HCT116 (cell line): ENCODE data around the gene SPATA16. TPM values are rescaled to one million over a fixed set of nuclear protein-coding genes. Genes with fewer than 3 reads are reported as not detected.

Experiments used
- ATAC-seq: fragments of 200-7000 bp; cut with Tn5 transposase; 2 replicates; pipeline ENCODE4 v1.9.1; 2020; ENCODE audit warnings: mild to moderate bottlenecking, moderate library complexity
- BruUV-seq: library from RNA; stranded (reverse); fragments of 400-500 nt; replicated peaks from 2 replicates; lab custom pipeline; 2021; lab: Mats Ljungman, UMichigan
- CTCF ChIA-PET: fragments of 300-600 bp; sonication (Branson Sonifier 250); formaldehyde crosslinking; loops from one replicate; lab custom pipeline; 2021; ENCODE audit warnings: antibody characterized with exemption; lab: Charles Lee
- POLR2A ChIA-PET: fragments of 300-600, 350-600 bp; sonication (Branson Sonifier 250); formaldehyde crosslinking; loops from one replicate; lab custom pipeline; 2021; ENCODE audit warnings: antibody characterized with exemption; lab: Charles Lee
- RAD21 ChIA-PET, 2 experiments: fragments of 300-600 bp; sonication (Branson Sonifier 250); formaldehyde crosslinking; loops; one replicate each; lab custom pipeline; 2023; ENCODE audit warnings: low total read pairs in 2 of 2; ENCODE audit not compliant: uncharacterized antibody in 2 of 2, unreplicated experiment in 2 of 2, low non-redundant PET in 1 of 2; lab: Charles Lee
- DNase-seq: peaks from one replicate; pipeline ENCODE4 v3.0.0-alpha.2; 2010; ENCODE audit warnings: low read depth, low spot score
- H2AFZ ChIP-seq: fragments of 200-600 bp; shearing (Covaris generic), sonication (generic); 2 replicates; pipeline ENCODE4 v1.6.1; 2017; ENCODE audit warnings: low read depth, mixed run types, mixed read lengths, antibody characterized with exemption, low read length; ENCODE audit not compliant: poor library complexity, severe bottlenecking
- H3K27ac ChIP-seq: 2 replicates; pipeline ENCODE4 v1.5.1; 2012; ENCODE audit warnings: low read depth, low read length
- H3K27me3 ChIP-seq: fragments of 200-600 bp; sonication (generic); 2 replicates; pipeline ENCODE4 v1.6.1; 2016; ENCODE audit warnings: mixed run types, low read length, mixed read lengths; ENCODE audit not compliant: insufficient read depth
- H3K36me3 ChIP-seq, 2 experiments: fragments of 200-500 bp in 1 of 2; fragments of 200-600 bp in 1 of 2; sonication (Bioruptor generic) in 1 of 2; sonication (generic) in 1 of 2; 2 replicates each; pipeline versions ENCODE4 v1.5.1 to v1.6.1; 2014 to 2016; ENCODE audit warnings: low read length in 2 of 2, inconsistent platforms in 1 of 2, mixed read lengths in 1 of 2, mixed run types in 1 of 2; ENCODE audit not compliant: insufficient read depth in 2 of 2, control insufficient read depth in 1 of 2
- H3K4me1 ChIP-seq, 2 experiments: fragments of 200-600 bp in 1 of 2; sonication (generic) in 1 of 2; 2 replicates each; pipeline versions ENCODE4 v1.5.1 to v1.6.1; 2012 to 2017; ENCODE audit warnings: low read length in 2 of 2, inconsistent platforms in 1 of 2, mild to moderate bottlenecking in 1 of 2, mixed read lengths in 1 of 2, mixed run types in 1 of 2, moderate library complexity in 1 of 2; ENCODE audit not compliant: insufficient read depth in 2 of 2, control insufficient read depth in 1 of 2
- H3K4me2 ChIP-seq: fragments of 200-600 bp; sonication (generic); 2 replicates; pipeline ENCODE4 v1.6.1; 2017; ENCODE audit warnings: mixed run types, low read length, mixed read lengths
- H3K4me3 ChIP-seq, 2 experiments: fragments of 200-600 bp in 1 of 2; sonication (generic) in 1 of 2; replicated peaks in 1 of 2; 2 replicates each; pipeline ENCODE4 v1.5.1; 2011 to 2016; ENCODE audit warnings: low read length in 2 of 2, control low read depth in 1 of 2, low read depth in 1 of 2, mild to moderate bottlenecking in 1 of 2, mixed read lengths in 1 of 2, mixed run types in 1 of 2
- H3K79me2 ChIP-seq: fragments of 200-600 bp; sonication (generic); 2 replicates; pipeline ENCODE4 v1.6.1; 2017; ENCODE audit warnings: mild to moderate bottlenecking, mixed run types, low read length, moderate library complexity, mixed read lengths; ENCODE audit not compliant: insufficient read depth
- H3K9ac ChIP-seq: fragments of 200-600 bp; sonication (generic); 2 replicates; pipeline ENCODE4 v1.6.1; 2016; ENCODE audit warnings: low read length, mixed read lengths
- H3K9me2 ChIP-seq: fragments of 200-600 bp; sonication (generic), shearing (Covaris generic); 2 replicates; pipeline ENCODE4 v1.6.1; 2017; ENCODE audit warnings: mixed run types, mild to moderate bottlenecking, moderate library complexity; ENCODE audit not compliant: insufficient read depth
- H3K9me3 ChIP-seq, 2 experiments: fragments of 200-500 bp in 1 of 2; fragments of 200-600 bp in 1 of 2; sonication (Bioruptor generic) in 1 of 2; sonication (generic) in 1 of 2; 2 replicates each; pipeline ENCODE4 v1.6.1; 2014 to 2017; ENCODE audit warnings: low read length in 2 of 2, mixed read lengths in 2 of 2, inconsistent platforms in 1 of 2, low read depth in 1 of 2, mild to moderate bottlenecking in 1 of 2, mixed run types in 1 of 2, moderate library complexity in 1 of 2; ENCODE audit not compliant: control insufficient read depth in 1 of 2, insufficient read depth in 1 of 2
- H4K20me1 ChIP-seq: fragments of 200-600 bp; sonication (generic), shearing (Covaris generic); 2 replicates; pipeline ENCODE4 v1.6.1; 2017; ENCODE audit warnings: mixed run types, mild to moderate bottlenecking, moderate library complexity; ENCODE audit not compliant: insufficient read depth
- ATF3 ChIP-seq: IDR thresholded peaks from 2 replicates; pipeline ENCODE4 v1.6.1; 2012
- CBX3 ChIP-seq: IDR thresholded peaks from 2 replicates; pipeline ENCODE4 v1.6.1; 2012; ENCODE audit warnings: low read depth
- CEBPB ChIP-seq: IDR thresholded peaks from 2 replicates; pipeline ENCODE4 v1.6.1; 2012; ENCODE audit warnings: low read depth
- CTCF ChIP-seq, 3 experiments: fragments of 200-600 bp in 1 of 3; sonication (generic) in 1 of 3; IDR thresholded peaks in 2 of 3; conservative IDR thresholded peaks in 1 of 3; 2 replicates each; pipeline ENCODE4 v1.5.1; 2012 to 2017; ENCODE audit warnings: low read depth in 2 of 3, low read length in 2 of 3, antibody characterized with exemption in 1 of 3, borderline replicate concordance in 1 of 3, control low read depth in 1 of 3, mild to moderate bottlenecking in 1 of 3, mixed read lengths in 1 of 3, mixed run types in 1 of 3, moderate library complexity in 1 of 3; ENCODE audit not compliant: insufficient read depth in 1 of 3
- ELF1 ChIP-seq: IDR thresholded peaks from 2 replicates; pipeline ENCODE4 v1.6.1; 2012; ENCODE audit warnings: low read depth, borderline replicate concordance
- EZH2 ChIP-seq: fragments of 200-600 bp; sonication (generic); IDR thresholded peaks from 2 replicates; pipeline ENCODE4 v1.6.1; 2017; ENCODE audit warnings: antibody characterized with exemption, mixed run types
- EZH2phosphoT487 ChIP-seq: fragments of 200-600 bp; IDR thresholded peaks from 2 replicates; pipeline ENCODE4 v1.6.1; 2018; ENCODE audit warnings: antibody characterized with exemption, borderline replicate concordance
- FOSL1 ChIP-seq: IDR thresholded peaks from 2 replicates; pipeline ENCODE4 v1.6.1; 2012; ENCODE audit warnings: low read depth
- JUND ChIP-seq: IDR thresholded peaks from 2 replicates; pipeline ENCODE4 v1.6.1; 2012
- MAX ChIP-seq: IDR thresholded peaks from 2 replicates; pipeline ENCODE4 v1.6.1; 2012
- POLR2AphosphoS5 ChIP-seq: IDR thresholded peaks from 2 replicates; pipeline ENCODE4 v1.6.1; 2011; ENCODE audit warnings: mild to moderate bottlenecking, low read depth, low read length, moderate library complexity
- REST ChIP-seq: IDR thresholded peaks from 2 replicates; pipeline ENCODE4 v1.6.1; 2012; ENCODE audit warnings: low read depth
- SIN3A ChIP-seq: IDR thresholded peaks from 2 replicates; pipeline ENCODE4 v1.6.1; 2012; ENCODE audit warnings: low read depth
- SRF ChIP-seq: IDR thresholded peaks from 2 replicates; pipeline ENCODE4 v1.6.1; 2012; ENCODE audit warnings: low read depth
- TCF7L2 ChIP-seq: IDR thresholded peaks from 2 replicates; pipeline ENCODE4 v1.7.0; 2011; ENCODE audit warnings: borderline replicate concordance, inconsistent platforms; ENCODE audit not compliant: insufficient read depth, insufficient read length; ENCODE audit errors: extremely low read depth
- ZFX ChIP-seq: fragments of 450-650 bp; IDR thresholded peaks from 2 replicates; pipeline ENCODE4 v1.6.1; 2017
- intact Hi-C: fragments of 100-400 bp; cut with micrococcal nuclease; formaldehyde crosslinking; loops from 2 replicates; pipeline ENCODE4 v1.10.0; 2022
- total RNA-seq: library from RNA; stranded (reverse); gene quantifications from one replicate; pipeline ENCODE4 v1.2.1, GENCODE V29; 2021; ENCODE audit not compliant: unreplicated experiment
- TF ChIP-seq, protein P1 (sequence below): IDR thresholded peaks from 2 replicates; pipeline ENCODE4 v1.6.1; 2011; ENCODE audit warnings: mild to moderate bottlenecking, low read length, moderate library complexity; ENCODE audit not compliant: insufficient replicate concordance; ENCODE audit errors: extremely low read depth

The SPATA16 gene
- total RNA-seq, 1 experiment from 2014 or later: not detected

DNA sequence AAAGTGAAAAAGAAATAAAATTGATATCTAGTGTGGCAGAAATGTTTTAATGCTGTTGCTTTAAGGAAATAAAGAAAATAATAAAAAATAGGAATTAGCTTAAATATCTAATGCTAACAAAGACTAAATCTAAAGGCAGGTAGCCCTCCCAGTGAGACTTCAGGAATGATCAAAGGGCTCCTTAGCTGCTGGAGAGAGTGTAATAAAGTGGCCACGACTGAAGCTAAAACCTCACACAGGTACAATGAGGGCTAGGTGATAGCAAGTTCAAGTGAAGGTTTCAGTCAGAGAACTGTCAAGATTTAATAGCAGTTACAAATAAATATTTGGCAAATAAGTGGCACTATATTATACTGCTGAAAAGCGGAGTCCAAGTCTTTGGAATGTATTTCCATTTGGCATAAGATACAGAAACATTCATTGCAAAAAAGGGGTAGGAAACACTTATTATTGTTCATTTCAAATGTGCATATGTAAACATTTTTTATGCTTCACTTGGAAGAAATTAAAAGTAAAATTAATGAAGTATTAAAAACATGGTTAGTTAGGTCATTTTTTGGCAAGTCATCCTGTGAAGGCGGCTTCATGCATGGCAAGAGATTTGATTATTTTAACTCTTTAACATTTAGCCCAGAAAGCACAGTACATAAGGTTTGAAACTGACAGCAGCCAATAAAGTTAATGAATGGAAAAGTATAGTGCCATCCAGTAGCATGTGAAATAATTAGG is 222.3 kb downstream of the SPATA16 start:
- ChIA-PET RAD21 (no interaction called here), POLR2A (no interaction called here)
- Histone ChIP-seq H3K9me3 (no peaks in the 10 kb centered on the region), H2AFZ (no peak overlapping the region), H4K20me1 (no peaks in the 10 kb centered on the region), H3K9me2 (no peaks in the 10 kb centered on the region), H3K27me3 (no peaks in the 10 kb centered on the region), H3K36me3 (no peaks in the 10 kb centered on the region)
- TF ChIP-seq MAX (no peak), CEBPB (no peak), SIN3A (no peak), JUND (no peak), POLR2AphosphoS5 (no peak), CTCF (IDR thresholded peaks at IDR 0.05 in 2 of 3, conservative IDR thresholded peaks at IDR 0.05 in 1 of 3; ENCODE audit: borderline replicate concordance in 1 of 3, insufficient read depth in 1 of 3, low read depth in 2 of 3, low read length in 2 of 3) (no peak), ZFX (no peak), ATF3 (no peak), EZH2 (no peak), CBX3 (no peak), TCF7L2 (no peak), ELF1 (no peak), REST (no peak), FOSL1 (no peak), EZH2phosphoT487 (no peak), SRF (no peak)
- TF ChIP-seq, protein P1, sequence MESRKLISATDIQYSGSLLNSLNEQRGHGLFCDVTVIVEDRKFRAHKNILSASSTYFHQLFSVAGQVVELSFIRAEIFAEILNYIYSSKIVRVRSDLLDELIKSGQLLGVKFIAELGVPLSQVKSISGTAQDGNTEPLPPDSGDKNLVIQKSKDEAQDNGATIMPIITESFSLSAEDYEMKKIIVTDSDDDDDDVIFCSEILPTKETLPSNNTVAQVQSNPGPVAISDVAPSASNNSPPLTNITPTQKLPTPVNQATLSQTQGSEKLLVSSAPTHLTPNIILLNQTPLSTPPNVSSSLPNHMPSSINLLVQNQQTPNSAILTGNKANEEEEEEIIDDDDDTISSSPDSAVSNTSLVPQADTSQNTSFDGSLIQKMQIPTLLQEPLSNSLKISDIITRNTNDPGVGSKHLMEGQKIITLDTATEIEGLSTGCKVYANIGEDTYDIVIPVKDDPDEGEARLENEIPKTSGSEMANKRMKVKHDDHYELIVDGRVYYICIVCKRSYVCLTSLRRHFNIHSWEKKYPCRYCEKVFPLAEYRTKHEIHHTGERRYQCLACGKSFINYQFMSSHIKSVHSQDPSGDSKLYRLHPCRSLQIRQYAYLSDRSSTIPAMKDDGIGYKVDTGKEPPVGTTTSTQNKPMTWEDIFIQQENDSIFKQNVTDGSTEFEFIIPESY: no peak
- TF ChIP-seq, all 23 proteins: peak for 0
- CTCF ChIA-PET: no interaction called here
- Histone ChIP-seq H3K9ac (no peak overlapping the region), H3K79me2 (no peaks in the 10 kb centered on the region), H3K4me3 (no peak overlapping the region), H3K4me1 (no peaks in the 10 kb centered on the region), H3K4me2 (no peak overlapping the region), H3K27ac (no peak overlapping the region)
- intact Hi-C loops: no loop called here
- no TSS peak for BruUV-seq
- ATAC-seq: no peak
- no peak for DNase-seq
